Uterus (tissue), 2 donors: ENCODE measurements around the gene HDAC8.

ENCODE experiments used
- POLR2A ChIP-seq, 2 donors: fragments of 450-650 bp; IDR thresholded peaks; one replicate each; pipeline ENCODE4 v1.6.1; 2016; ENCODE audit warnings: antibody characterized with exemption in 2 of 2, mild to moderate bottlenecking in 1 of 2, moderate library complexity in 1 of 2
- TF ChIP-seq, protein P1 (sequence below), 4 experiments: fragments of 200-600 bp in 2 of 4; fragments of 450-650 bp in 2 of 4; sonication (generic) in 2 of 4; IDR thresholded peaks; one replicate each; pipeline ENCODE4 v1.5.1; 2016 to 2019; ENCODE audit warnings: antibody characterized with exemption in 4 of 4, mild to moderate bottlenecking in 2 of 4, moderate library complexity in 1 of 4

DNA sequence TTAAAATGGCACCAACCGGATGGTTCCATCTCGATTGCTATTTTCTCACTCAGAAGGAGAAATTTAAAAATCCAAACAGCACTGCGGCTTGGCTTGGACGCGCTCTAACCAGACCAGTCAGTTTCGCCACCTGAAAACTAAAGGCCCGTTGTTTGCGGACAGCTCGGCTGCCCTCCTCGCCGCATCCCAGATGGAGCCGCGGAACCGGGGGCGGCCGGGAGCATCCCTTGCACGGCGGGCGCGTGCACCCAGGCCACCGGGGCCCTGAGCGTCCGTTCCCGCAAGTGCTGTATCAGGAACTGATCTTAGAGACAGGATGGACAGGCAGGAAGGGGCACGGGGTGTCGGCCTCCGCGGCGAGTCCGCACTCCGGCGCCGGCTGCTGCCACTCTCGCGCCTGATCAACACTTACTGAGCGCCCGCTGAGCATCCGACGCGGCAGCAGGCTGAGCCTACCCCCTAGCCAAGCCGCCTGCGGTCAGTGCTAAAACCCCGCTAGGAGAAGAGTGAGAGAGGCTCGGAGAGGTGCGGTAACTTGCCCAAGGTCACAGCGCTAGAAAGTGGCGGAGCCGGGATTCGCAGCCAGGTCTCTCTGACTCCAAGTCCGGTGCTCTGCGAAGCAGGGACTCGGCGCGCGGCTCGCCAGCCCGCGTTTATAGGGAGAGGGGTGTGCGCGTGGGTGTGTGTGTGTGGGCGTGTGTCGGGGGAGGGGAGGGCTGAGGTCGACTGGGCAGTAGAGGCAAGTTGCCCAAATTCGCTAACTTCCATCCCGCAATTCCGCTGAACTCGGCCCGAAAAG, 267.2 kb downstream of the HDAC8 start, which contains the start of gene CITED1:
- TF ChIP-seq, protein P1, sequence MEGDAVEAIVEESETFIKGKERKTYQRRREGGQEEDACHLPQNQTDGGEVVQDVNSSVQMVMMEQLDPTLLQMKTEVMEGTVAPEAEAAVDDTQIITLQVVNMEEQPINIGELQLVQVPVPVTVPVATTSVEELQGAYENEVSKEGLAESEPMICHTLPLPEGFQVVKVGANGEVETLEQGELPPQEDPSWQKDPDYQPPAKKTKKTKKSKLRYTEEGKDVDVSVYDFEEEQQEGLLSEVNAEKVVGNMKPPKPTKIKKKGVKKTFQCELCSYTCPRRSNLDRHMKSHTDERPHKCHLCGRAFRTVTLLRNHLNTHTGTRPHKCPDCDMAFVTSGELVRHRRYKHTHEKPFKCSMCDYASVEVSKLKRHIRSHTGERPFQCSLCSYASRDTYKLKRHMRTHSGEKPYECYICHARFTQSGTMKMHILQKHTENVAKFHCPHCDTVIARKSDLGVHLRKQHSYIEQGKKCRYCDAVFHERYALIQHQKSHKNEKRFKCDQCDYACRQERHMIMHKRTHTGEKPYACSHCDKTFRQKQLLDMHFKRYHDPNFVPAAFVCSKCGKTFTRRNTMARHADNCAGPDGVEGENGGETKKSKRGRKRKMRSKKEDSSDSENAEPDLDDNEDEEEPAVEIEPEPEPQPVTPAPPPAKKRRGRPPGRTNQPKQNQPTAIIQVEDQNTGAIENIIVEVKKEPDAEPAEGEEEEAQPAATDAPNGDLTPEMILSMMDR (IDR thresholded peaks at IDR 0.05) = no peak
- TF ChIP-seq POLR2A (IDR thresholded peaks at IDR 0.05) = no peak
